ENCODE measurements around the gene GPRIN2.

GPRIN2 gene

GRCh38 chr10:46565591-46566332 is 9.3 kb upstream of the GPRIN2 start:
- DNase-seq: peak; percentile 61 to 70

- no peak for DNase-seq
These were observed 4.5 kb upstream of the GPRIN2 start for GRCh38 chr10:46560952-46561351.

- peak in 1 of 2 experiments; percentile 3 for DNase-seq
These were observed 3.9 kb upstream of the GPRIN2 start for GRCh38 chr10:46560381-46560780.

GRCh38 chr10:46559231-46559671 is 2.8 kb upstream of the GPRIN2 start:
- DNase-seq: no peak

GRCh38 chr10:46558392-46559185 is 2.1 kb upstream of the GPRIN2 start:
- no peak for DNase-seq

GRCh38 chr10:46558122-46558391 is 1.6 kb upstream of the GPRIN2 start:
- DNase-seq: peak in 1 of 2 experiments; percentile 2

GRCh38 chr10:46557319-46558121 is 1.1 kb upstream of the GPRIN2 start:
- DNase-seq: peak in 1 of 2 experiments; percentile 3

- peak in 1 of 2 experiments; percentile 5 for DNase-seq
These were observed 544 bp downstream of the GPRIN2 start for GRCh38 chr10:46555713-46556514.

GRCh38 chr10:46555366-46555712 is 1.1 kb downstream of the GPRIN2 start:
- DNase-seq: peak in 1 of 2 experiments; percentile 3

GRCh38 chr10:46554166-46554781 is 2.2 kb downstream of the GPRIN2 start:
- no peak for DNase-seq

- peak in 1 of 2 experiments; percentile 3 for DNase-seq
These were observed 3.0 kb downstream of the GPRIN2 start for GRCh38 chr10:46553238-46554049.

GRCh38 chr10:46552526-46553237 is 3.8 kb downstream of the GPRIN2 start:
- DNase-seq: peak in 1 of 2 experiments; percentile 1

- peak; percentile 0 to 2 for DNase-seq
These were observed 4.5 kb downstream of the GPRIN2 start for GRCh38 chr10:46551701-46552525.

- DNase-seq: peak; percentile 0 to 3
These were observed 5.4 kb downstream of the GPRIN2 start for GRCh38 chr10:46550795-46551700.

GRCh38 chr10:46550076-46550790 is 6.2 kb downstream of the GPRIN2 start:
- peak; percentile 0 to 2 for DNase-seq

GRCh38 chr10:46549171-46550075 is 7.0 kb downstream of the GPRIN2 start:
- DNase-seq: peak in 1 of 2 experiments; percentile 1

Data from activated CD4-positive, alpha-beta T cell treated with anti-CD3 and anti-CD28 coated beads, Interleukin-2, amount 50 U/mL, for 48 hours (primary cell).